Astrocyte of the spinal cord (primary cell): ENCODE data around the gene NDUFA6.
A peak's percentile ranks its signal among the peaks of the same experiment; 100 is the strongest.
"Not testable (repeated sequence)": the region's sequence is repeated elsewhere in the genome, so short reads cannot be mapped to it uniquely, and the experiment has no call there.

Source experiments
- DNase-seq: peaks from one replicate; pipeline ENCODE4 v3.0.0; 2011; ENCODE audit warnings: low read depth, low spot score
- H3K4me3 ChIP-seq: 2 replicates; pipeline ENCODE4 v1.5.1; 2011; ENCODE audit warnings: low read depth, mild to moderate bottlenecking, low read length, moderate library complexity
- in situ Hi-C: cut with HindIII; loops from 2 replicates; pipeline ENCODE4 v1.10.0; 2017; ENCODE audit warnings: low sequenced_read_pairs
- TF ChIP-seq, protein P1 (sequence below): IDR thresholded peaks from 2 replicates; pipeline ENCODE4 v1.5.1; 2012; ENCODE audit warnings: low read depth, mild to moderate bottlenecking, low read length, inconsistent platforms

Gene NDUFA6

DNA sequence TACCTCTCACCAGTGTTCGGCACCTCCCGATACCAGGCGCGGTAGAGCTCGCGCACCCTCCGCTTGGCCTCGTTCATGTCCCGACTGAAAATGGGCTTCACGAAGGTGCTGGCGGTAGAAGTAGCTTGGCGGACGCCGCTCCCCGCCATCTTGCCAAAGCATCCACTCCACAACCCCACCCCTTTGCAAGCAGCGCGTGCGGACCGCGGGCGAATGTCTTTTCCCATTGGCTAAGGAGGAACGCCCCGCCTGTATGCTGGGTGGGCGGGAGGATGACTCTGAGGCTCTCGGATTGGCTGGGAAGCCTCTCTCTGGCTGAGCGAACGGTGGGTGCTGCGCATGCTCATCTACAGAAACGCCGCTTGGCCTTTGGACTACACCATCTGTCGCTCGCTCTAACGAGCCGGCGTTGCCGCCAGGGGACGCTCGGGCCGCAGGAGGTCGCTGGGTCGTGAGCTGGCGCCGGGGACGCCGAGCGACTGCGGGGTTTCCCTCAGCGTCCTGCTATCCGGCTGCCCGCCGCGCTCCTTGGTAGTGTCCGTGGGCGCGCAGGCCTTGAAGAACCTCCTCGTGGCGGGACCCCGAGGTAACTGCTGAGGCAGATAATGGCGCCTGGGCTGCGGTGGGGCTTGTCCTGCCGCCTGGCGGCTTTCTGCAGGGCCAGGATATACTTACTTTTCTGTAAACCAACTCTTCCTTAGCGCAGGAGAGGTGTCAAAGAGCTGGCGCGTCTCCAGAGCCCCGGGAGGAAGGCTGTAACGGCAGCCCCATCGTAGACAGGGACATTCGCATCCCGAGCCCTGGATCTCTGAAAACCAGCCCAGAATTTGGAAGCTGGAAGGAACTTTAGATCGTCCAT, at the start of gene NDUFA6:
Gene NDUFA6 (minus strand): TSS at position 177 of the 859 bp plus-strand sequence. CDS start 28 bp downstream, at position 149.
- peak; percentile 99 for DNase-seq
- TF ChIP-seq, protein P1, sequence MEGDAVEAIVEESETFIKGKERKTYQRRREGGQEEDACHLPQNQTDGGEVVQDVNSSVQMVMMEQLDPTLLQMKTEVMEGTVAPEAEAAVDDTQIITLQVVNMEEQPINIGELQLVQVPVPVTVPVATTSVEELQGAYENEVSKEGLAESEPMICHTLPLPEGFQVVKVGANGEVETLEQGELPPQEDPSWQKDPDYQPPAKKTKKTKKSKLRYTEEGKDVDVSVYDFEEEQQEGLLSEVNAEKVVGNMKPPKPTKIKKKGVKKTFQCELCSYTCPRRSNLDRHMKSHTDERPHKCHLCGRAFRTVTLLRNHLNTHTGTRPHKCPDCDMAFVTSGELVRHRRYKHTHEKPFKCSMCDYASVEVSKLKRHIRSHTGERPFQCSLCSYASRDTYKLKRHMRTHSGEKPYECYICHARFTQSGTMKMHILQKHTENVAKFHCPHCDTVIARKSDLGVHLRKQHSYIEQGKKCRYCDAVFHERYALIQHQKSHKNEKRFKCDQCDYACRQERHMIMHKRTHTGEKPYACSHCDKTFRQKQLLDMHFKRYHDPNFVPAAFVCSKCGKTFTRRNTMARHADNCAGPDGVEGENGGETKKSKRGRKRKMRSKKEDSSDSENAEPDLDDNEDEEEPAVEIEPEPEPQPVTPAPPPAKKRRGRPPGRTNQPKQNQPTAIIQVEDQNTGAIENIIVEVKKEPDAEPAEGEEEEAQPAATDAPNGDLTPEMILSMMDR = peak; percentile 75
- peak within 1 kb of the TSS; percentile 66 for H3K4me3 ChIP-seq
- in situ Hi-C loops = no loop called here

DNA sequence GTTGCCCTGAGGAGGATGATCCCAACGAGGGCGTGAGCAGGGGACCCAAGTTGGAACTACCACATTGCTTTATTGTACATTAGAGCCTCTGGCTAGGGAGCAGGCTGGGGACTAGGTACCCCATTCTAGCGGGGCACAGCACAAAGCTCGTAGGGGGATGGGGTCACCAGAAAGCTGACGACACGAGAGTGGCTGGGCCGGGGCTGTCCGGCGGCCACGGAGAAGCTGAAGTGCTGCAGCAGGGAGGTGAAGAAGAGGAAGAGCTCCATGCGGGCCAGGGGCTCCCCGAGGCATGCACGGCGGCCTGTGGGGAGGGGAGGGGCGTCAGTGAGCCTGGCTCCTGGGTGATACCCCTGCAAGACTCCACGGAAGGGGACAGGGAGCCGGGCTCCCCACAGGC, 49.6 kb upstream of the NDUFA6 start:
- H3K4me3 ChIP-seq, in situ Hi-C loops, DNase-seq: not testable (repeated sequence)

DNA sequence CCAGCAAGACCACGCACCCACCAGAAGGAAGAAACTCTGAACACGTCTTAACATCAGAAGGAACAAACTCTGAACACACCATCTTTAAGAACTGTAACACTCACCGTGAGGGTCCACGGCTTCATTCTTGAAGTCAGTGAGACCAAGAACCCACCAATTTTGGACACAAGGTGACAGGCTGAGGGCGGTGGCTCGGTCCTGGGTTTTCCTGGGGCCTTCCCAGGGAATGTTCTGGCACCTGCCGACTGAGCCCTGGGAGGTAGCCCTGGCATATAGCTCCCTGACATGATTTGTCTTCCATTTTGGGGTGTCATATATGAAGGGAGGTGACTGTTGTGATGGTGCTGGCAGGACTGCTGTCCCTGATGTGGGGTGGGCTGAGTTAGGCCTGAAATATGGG, 48.9 kb upstream of the NDUFA6 start:
- in situ Hi-C loops, DNase-seq, H3K4me3 ChIP-seq: not testable (repeated sequence)

DNA sequence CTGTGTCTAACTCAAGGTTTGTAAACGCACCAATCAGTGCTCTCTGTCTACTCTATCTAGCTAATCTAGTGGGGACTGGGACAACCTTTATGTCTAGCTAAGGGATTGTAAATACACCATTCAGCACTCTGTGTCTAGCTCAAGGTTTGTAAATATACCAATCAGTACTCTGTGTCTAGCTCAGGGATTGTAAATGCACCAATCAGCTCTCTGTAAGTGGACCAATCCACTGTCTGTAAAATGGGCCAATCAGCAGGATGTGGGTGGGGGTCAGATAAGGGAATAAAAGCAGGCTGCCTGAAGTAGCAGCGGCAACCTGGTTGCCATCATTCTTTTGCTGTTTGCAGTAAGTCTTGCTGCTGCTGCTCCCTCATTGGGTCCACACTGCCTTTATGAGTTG, 48.4 kb upstream of the NDUFA6 start:
- in situ Hi-C loops = no loop called here

DNA sequence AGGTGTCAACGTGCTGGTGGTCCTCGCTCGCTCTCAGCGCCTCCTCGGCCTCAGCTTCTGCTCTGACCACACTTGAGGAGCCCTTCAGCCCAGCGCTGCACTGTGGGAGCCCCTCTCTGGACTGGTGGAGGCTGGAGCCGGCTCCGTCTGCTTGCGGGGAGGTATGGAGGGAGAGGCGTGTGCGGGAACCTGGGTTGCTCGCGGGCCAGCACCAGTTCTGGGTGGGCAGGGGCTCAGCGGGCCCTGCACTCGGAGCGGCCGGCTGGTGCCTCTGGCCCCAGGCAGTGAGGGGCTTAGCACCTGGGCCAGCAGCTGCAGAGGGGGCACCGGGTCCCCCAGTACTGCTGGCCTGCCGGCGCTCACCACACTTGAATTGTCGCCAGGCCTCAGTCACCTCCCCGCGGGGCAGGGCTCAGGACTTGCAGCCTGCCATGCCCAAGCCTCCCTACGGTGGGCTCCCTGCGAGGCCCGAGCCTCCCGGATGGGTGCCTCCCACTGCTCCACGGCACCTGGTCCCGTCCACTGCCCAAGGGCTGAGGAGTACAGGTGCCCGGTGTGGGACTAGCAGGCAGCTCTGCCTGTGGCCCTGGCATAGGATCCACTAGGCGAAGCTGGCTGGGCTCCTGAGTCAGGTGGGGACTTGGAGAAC, 47.7 kb upstream of the NDUFA6 start:
- in situ Hi-C loops = no loop called here
- no peak overlapping the region for H3K4me3 ChIP-seq
- DNase-seq = no peak
- TF ChIP-seq, protein P1 = no peak

More for the DNA sequence above, 48.4 kb upstream of the NDUFA6 start:
- H3K4me3 ChIP-seq = no peak overlapping the region
- TF ChIP-seq, protein P1 = no peak
- DNase-seq = no peak

DNA sequence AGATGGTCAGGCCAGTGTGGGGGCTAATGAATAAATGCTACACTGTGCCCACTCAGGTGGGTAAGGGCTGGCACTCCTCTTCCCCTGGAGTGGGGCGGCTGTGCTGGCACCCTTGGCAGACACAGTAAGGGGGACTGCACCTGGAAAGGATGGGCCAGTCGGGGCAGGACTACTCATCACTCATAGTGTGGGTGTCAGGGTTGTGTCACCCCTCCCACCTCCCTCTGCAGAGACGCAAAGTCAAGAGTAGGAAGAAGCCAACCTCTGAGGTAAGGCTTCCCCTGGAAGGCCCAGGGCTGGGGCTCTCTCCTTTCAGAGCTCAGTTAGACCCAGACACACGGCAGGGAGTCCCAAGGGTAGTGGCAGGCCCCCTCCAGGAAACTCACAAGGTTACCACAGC, 45.1 kb upstream of the NDUFA6 start:
- H3K4me3 ChIP-seq, DNase-seq, in situ Hi-C loops: not testable (repeated sequence)

DNA sequence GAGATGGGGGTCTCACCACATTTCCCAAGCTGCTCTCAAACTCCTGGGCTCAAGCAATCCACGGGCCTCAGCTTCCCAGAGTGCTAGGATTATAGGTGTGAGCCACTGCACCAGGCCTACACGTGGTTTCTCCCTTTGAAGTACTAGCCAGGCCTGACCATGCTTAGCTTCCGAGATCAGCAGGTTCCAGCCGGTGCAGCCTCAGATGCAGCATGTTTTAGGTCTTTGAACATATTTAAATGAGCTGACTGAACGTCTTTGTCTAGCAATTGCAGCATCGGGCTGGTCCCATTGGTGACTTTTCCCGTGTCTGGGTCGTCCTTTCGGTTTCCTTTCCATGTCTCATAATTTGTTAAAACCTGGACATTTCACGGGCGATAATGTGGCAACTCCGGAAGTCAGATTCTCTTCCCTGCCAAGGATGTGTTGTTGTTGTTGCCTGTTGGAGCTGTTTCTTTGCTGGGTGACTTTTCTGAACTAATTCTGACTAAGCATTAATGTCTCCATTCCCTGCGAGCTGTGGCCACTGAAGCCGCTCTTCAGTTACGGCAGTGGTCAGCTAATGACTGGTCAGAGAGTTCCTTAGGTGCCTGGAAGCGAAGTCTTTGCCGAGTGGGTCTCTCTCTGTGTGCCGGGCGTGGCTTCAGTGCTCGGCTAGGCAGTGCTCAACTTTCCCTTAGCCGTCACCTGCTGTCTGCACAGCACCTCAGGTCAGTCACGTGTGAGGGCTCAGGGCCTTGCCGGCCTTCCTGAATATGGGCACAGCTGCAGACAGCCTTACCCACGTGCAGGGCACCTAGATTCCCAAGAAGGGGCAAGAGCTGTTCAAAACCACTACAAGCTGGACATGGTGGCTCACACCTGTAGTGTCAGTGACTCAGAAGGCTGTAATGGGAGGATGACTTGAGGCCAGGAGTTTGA, 43.8 kb upstream of the NDUFA6 start:
- no peak overlapping the region for H3K4me3 ChIP-seq
- no peak for DNase-seq
- in situ Hi-C loops = no loop called here
- TF ChIP-seq, protein P1 = no peak
